Glomerular visceral epithelial cell (primary cell): ENCODE results near the gene INTS1.

Experiments used
- DNase-seq: peaks from one replicate; pipeline ENCODE4 v3.0.0-alpha.2; 2016; ENCODE audit errors: extremely low spot score

The INTS1 gene

GRCh38 chr7:1431226-1431625, 73.0 kb downstream of the INTS1 start:
- DNase-seq, result no peak

- DNase-seq, result no peak
Observed at GRCh38 chr7:1430056-1430845, 73.9 kb downstream of the INTS1 start.

GRCh38 chr7:1428941-1429501, 75.2 kb downstream of the INTS1 start:
- no peak for DNase-seq

- no peak for DNase-seq
Observed at GRCh38 chr7:1427064-1427657, 77.0 kb downstream of the INTS1 start.

- DNase-seq, result no peak
Observed at GRCh38 chr7:1426474-1426873, 77.7 kb downstream of the INTS1 start.

GRCh38 chr7:1425292-1426136, 78.7 kb downstream of the INTS1 start:
- no peak for DNase-seq

- no peak for DNase-seq
Observed at GRCh38 chr7:1424041-1424440, 80.1 kb downstream of the INTS1 start.

GRCh38 chr7:1423264-1423811, 80.9 kb downstream of the INTS1 start:
- DNase-seq, result no peak

- no peak for DNase-seq
Observed at GRCh38 chr7:1422512-1423263, 81.5 kb downstream of the INTS1 start.

GRCh38 chr7:1421946-1422345, 82.2 kb downstream of the INTS1 start:
- no peak for DNase-seq

- DNase-seq, result no peak
Observed at GRCh38 chr7:1421020-1421790, 83.0 kb downstream of the INTS1 start.
